B cell (primary cell): ENCODE data around the gene PARD3. TPM values are rescaled to one million over a fixed set of nuclear protein-coding genes. Genes with fewer than 3 reads are reported as not detected.

Experiments used
- ATAC-seq: fragments of 200-7000 bp; cut with Tn5 transposase; one replicate; pipeline ENCODE4 v1.10.0; 2021; ENCODE audit warnings: low read depth, mild to moderate bottlenecking, moderate number of reproducible peaks, moderate library complexity
- CTCF ChIA-PET: fragments of 350-600 bp; sonication (Branson Sonifier 250); formaldehyde crosslinking; loops from one replicate; lab custom pipeline; 2021; ENCODE audit warnings: antibody characterized with exemption, inconsistent platforms; lab: Charles Lee
- POLR2A ChIA-PET: fragments of 350-600 bp; sonication (Branson Sonifier 250); formaldehyde crosslinking; loops from one replicate; lab custom pipeline; 2021; ENCODE audit warnings: antibody characterized with exemption; lab: Charles Lee
- DNase-seq: peaks from one replicate; pipeline ENCODE4 v3.0.0; 2013
- H2AFZ ChIP-seq: 2 replicates; pipeline ENCODE4 v1.6.1; 2012; ENCODE audit warnings: mild to moderate bottlenecking, low read depth, low read length; ENCODE audit not compliant: insufficient read depth, poor library complexity, severe bottlenecking
- H3K27ac ChIP-seq, 2 donors: 1 replicate in 1 of 2; 2 replicates in 1 of 2; pipeline ENCODE4 v1.5.1; 2012 to 2013; ENCODE audit warnings: low read length in 2 of 2, mild to moderate bottlenecking in 2 of 2, moderate library complexity in 1 of 2
- H3K27me3 ChIP-seq, 4 experiments: fragments of 200-600 bp in 1 of 4; sonication (generic) in 1 of 4; replicated peaks in 1 of 4; 1 replicate in 2 of 4; 2 replicates in 2 of 4; pipeline versions ENCODE4 v1.6.1 to v1.7.0; 2013 to 2016; ENCODE audit warnings: low read length in 3 of 4, mild to moderate bottlenecking in 2 of 4, mixed read lengths in 1 of 4, moderate library complexity in 1 of 4; ENCODE audit not compliant: insufficient read depth in 4 of 4, control insufficient read depth in 3 of 4; ENCODE audit errors: control extremely low read depth in 1 of 4
- H3K36me3 ChIP-seq, 2 experiments: replicated peaks in 1 of 2; 1 replicate in 1 of 2; 2 replicates in 1 of 2; pipeline versions ENCODE4 v1.6.1 to v1.7.1; 2013; ENCODE audit warnings: low read length in 1 of 2; ENCODE audit not compliant: insufficient read depth in 2 of 2, control insufficient read depth in 1 of 2; ENCODE audit errors: control extremely low read depth in 1 of 2, extremely low read depth in 1 of 2
- H3K4me1 ChIP-seq, 2 donors: fragments of 200-600 bp in 1 of 2; sonication (generic) in 1 of 2; 1 replicate in 1 of 2; 2 replicates in 1 of 2; pipeline versions ENCODE4 v1.5.1 to v1.6.1; 2013 to 2017; ENCODE audit warnings: low read length in 2 of 2; ENCODE audit not compliant: control insufficient read depth in 2 of 2, insufficient read depth in 2 of 2
- H3K4me2 ChIP-seq: replicated peaks from 2 replicates; pipeline ENCODE3; 2012; ENCODE audit warnings: mild to moderate bottlenecking, low read depth, low read length; ENCODE audit not compliant: poor library complexity, severe bottlenecking
- H3K4me3 ChIP-seq, 5 experiments: fragments of 200-600 bp in 1 of 5; sonication (generic) in 1 of 5; 1 replicate in 3 of 5; 2 replicates in 2 of 5; pipeline versions ENCODE4 v1.5.1 to v1.7.0; 2011 to 2016; ENCODE audit warnings: low read length in 4 of 5, mild to moderate bottlenecking in 4 of 5, low read depth in 2 of 5, control low read depth in 1 of 5, moderate library complexity in 1 of 5; ENCODE audit not compliant: insufficient read depth in 1 of 5; ENCODE audit errors: control extremely low read depth in 1 of 5, extremely low read depth in 1 of 5
- H3K79me2 ChIP-seq: fragments of 200-600 bp; sonication (generic); one replicate; pipeline ENCODE4 v1.6.0; 2016; ENCODE audit warnings: low read length; ENCODE audit not compliant: control insufficient read depth, insufficient read depth
- H3K9ac ChIP-seq: fragments of 200-600 bp; sonication (generic); 2 replicates; pipeline ENCODE4 v1.6.1; 2017; ENCODE audit warnings: mild to moderate bottlenecking, low read length, moderate library complexity
- H3K9me3 ChIP-seq, 3 donors: one replicate each; pipeline versions ENCODE4 v1.6.1 to v1.7.1; 2013; ENCODE audit warnings: low read length in 2 of 3; ENCODE audit not compliant: control insufficient read depth in 2 of 3, insufficient read depth in 1 of 3; ENCODE audit errors: control extremely low read depth in 1 of 3
- H4K20me1 ChIP-seq: 2 replicates; pipeline ENCODE4 v1.6.0; 2012; ENCODE audit warnings: mild to moderate bottlenecking, low read length; ENCODE audit not compliant: insufficient read depth, control insufficient read depth, poor library complexity, severe bottlenecking
- H3K27ac Mint-ChIP-seq: one replicate; pipeline ENCODE4 v1.8.0; 2021; ENCODE audit warnings: mixed read lengths
- H3K27me3 Mint-ChIP-seq: one replicate; pipeline ENCODE4 v1.8.0; 2021; ENCODE audit warnings: mixed read lengths
- H3K4me1 Mint-ChIP-seq: one replicate; pipeline ENCODE4 v1.8.0; 2021; ENCODE audit warnings: mixed read lengths
- H3K4me3 Mint-ChIP-seq: one replicate; pipeline ENCODE4 v1.8.0; 2021; ENCODE audit warnings: mixed read lengths
- H3K9me3 Mint-ChIP-seq: one replicate; pipeline ENCODE4 v1.8.0; 2022; ENCODE audit warnings: mixed read lengths; ENCODE audit not compliant: insufficient read depth
- EZH2 ChIP-seq: IDR thresholded peaks from 2 replicates; pipeline ENCODE4 v1.6.1; 2012; ENCODE audit warnings: borderline replicate concordance, low read depth, mild to moderate bottlenecking, moderate library complexity, low read length; ENCODE audit not compliant: insufficient read depth, poor library complexity, severe bottlenecking
- WGBS: methylation state at CpG from one replicate; pipeline ENCODE4 v1.1.5; 2013; ENCODE audit warnings: missing lambda C conversion rate; ENCODE audit not compliant: insufficient coverage; 5-methylcytosine and 5-hydroxymethylcytosine counted together
- intact Hi-C: fragments of 100-400 bp; cut with micrococcal nuclease; formaldehyde crosslinking; loops from one replicate; pipeline ENCODE4 v1.10.0; 2022
- polyA plus RNA-seq: library from polyadenylated mRNA; depleted of rRNA; stranded (reverse); fragments of >200 nt; gene quantifications from 2 replicates; pipeline ENCODE4 v1.2.3, GENCODE V29; 2012
- total RNA-seq, 2 donors: library from RNA; stranded (reverse); fragments of 120-200 nt in 1 of 2; gene quantifications; 1 replicate in 1 of 2; 2 replicates in 1 of 2; pipeline versions ENCODE4 v1.2.3 to v1.2.4, GENCODE V29; 2013 to 2022
- TF ChIP-seq, protein P1 (sequence below): fragments of 200-600 bp; IDR thresholded peaks from one replicate; pipeline ENCODE4 v1.8.0; 2022; ENCODE audit warnings: antibody characterized with exemption, mild to moderate bottlenecking

The PARD3 gene
- total and polyA plus RNA-seq, 2 donors (not counting 1 experiment from before 2014, with no cell fraction given) = not detected

DNA sequence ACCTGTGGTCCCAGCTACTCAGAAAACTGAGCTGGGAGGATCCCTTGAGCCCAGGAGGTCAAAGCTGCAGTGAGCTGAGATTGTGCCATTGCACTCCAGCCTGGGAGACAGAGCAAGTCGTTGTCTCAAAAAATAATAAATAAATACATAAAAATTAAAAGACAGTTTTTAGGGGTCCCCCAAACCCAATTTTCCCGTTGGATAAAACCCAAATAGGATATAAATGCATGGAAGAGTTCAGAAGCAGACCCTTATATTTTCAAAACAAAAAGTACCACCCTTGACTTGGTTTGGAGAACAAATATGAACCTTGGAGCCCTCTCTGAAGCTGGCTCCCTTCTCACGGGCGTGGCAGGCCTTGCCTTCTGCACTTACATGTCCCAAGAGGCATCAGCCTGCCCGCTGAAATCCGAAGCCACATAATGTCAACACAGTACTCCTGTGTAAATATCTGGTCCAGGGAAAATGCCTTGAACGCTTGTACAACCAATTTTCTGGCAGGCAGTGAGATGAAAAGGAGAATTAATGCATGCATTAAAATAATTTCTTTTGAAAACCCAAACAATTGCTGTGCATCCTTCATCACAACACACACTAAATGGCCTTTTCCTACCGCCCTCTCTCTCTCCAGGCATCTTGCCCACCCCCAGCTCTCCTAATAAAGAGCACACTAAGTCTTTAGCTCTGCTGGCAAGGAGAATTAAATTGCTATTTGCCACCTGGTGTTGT lies 46.4 kb upstream of the PARD3 start:
- H3K9me3 ChIP-seq = peaks cover 0 to 4% (median 0%) of the 10 kb centered on the region in 3 donors
- H3K27ac ChIP-seq = no peak overlapping the region
- ChIA-PET CTCF (no interaction called here), POLR2A (no interaction called here)
- DNase-seq = no peak
- no peaks in the 10 kb centered on the region for H3K79me2 ChIP-seq
- H3K27me3 ChIP-seq = peaks cover 0 to 6% (median 0%) of the 10 kb centered on the region in 4 experiments
- no peaks in the 10 kb centered on the region for H3K4me1 ChIP-seq
- Mint-ChIP-seq H3K4me1 (no peaks in the 10 kb centered on the region), H3K4me3 (no peak overlapping the region), H3K27ac (no peak overlapping the region), H3K27me3 (peaks cover 5% of the 10 kb centered on the region), H3K9me3 (no peaks in the 10 kb centered on the region)
- TF ChIP-seq, protein P1, sequence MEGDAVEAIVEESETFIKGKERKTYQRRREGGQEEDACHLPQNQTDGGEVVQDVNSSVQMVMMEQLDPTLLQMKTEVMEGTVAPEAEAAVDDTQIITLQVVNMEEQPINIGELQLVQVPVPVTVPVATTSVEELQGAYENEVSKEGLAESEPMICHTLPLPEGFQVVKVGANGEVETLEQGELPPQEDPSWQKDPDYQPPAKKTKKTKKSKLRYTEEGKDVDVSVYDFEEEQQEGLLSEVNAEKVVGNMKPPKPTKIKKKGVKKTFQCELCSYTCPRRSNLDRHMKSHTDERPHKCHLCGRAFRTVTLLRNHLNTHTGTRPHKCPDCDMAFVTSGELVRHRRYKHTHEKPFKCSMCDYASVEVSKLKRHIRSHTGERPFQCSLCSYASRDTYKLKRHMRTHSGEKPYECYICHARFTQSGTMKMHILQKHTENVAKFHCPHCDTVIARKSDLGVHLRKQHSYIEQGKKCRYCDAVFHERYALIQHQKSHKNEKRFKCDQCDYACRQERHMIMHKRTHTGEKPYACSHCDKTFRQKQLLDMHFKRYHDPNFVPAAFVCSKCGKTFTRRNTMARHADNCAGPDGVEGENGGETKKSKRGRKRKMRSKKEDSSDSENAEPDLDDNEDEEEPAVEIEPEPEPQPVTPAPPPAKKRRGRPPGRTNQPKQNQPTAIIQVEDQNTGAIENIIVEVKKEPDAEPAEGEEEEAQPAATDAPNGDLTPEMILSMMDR = no peak
- TF ChIP-seq EZH2 = no peak
- 86% methylated on average over 3 of the region's 8 CpGs for WGBS
- intact Hi-C loops = no loop called here
- H3K4me2 ChIP-seq = no peak overlapping the region
- no peak for ATAC-seq
- H3K9ac ChIP-seq = no peak overlapping the region
- no peak overlapping the region for H3K4me3 ChIP-seq
- H4K20me1 ChIP-seq = no peaks in the 10 kb centered on the region
- no peaks in the 10 kb centered on the region for H3K36me3 ChIP-seq
- no peak overlapping the region for H2AFZ ChIP-seq

DNA sequence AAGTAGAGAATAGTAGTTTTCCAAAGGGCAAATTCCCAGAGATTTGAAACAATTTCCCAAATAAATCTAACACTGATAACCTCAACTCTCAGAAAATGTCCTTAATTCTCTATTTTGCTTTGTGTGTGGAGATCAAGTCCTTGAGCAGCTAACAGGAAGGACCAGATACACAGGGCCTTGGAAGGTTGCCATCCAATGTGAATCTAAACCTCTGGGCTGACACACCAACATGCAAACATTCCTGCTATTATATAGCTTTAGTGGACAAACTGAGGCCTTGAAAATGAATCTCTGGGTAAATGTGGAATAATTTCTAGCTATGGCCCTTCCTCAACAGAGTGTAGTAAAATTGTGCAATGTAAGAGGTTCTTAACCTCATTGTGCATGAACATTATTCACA lies 44.1 kb upstream of the PARD3 start:
- ChIA-PET CTCF (no interaction called here), POLR2A (no interaction called here)
- TF ChIP-seq EZH2 = no peak
- TF ChIP-seq, protein P1 = no peak
- no peaks in the 10 kb centered on the region for H3K79me2 ChIP-seq
- H3K36me3 ChIP-seq = no peaks in the 10 kb centered on the region
- Mint-ChIP-seq H3K27me3 (peaks cover 5% of the 10 kb centered on the region), H3K4me1 (no peaks in the 10 kb centered on the region), H3K4me3 (no peak overlapping the region), H3K27ac (no peak overlapping the region), H3K9me3 (no peaks in the 10 kb centered on the region)
- DNase-seq (no peak), ATAC-seq (no peak)
- H4K20me1 ChIP-seq = no peaks in the 10 kb centered on the region
- intact Hi-C loops = no loop called here
- H3K4me3 ChIP-seq = no peak overlapping the region
- no peak overlapping the region for H3K27ac ChIP-seq
- peaks cover 0 to 4% (median 0%) of the 10 kb centered on the region in 4 experiments for H3K27me3 ChIP-seq
- no peaks in the 10 kb centered on the region for H3K4me1 ChIP-seq
- H3K4me2 ChIP-seq = no peak overlapping the region
- peaks cover 0 to 4% (median 0%) of the 10 kb centered on the region in 3 donors for H3K9me3 ChIP-seq
- no peak overlapping the region for H3K9ac ChIP-seq
- H2AFZ ChIP-seq = no peak overlapping the region
